BJ (cell line): ENCODE results near the gene ZNF683. TPM values are rescaled to one million over a fixed set of nuclear protein-coding genes. Genes with fewer than 3 reads are reported as not detected.

ENCODE experiments used
- CTCF ChIA-PET: fragments of 350-600 bp; formaldehyde crosslinking; extraction: SDS; loops from one replicate; lab custom pipeline; 2021; ENCODE audit warnings: antibody characterized with exemption, inconsistent platforms; lab: Yijun Ruan, JAX
- POLR2A ChIA-PET: fragments of 300-600 bp; sonication (Branson Sonifier 250); formaldehyde crosslinking; extraction: SDS; loops from one replicate; lab custom pipeline; 2021; ENCODE audit warnings: antibody characterized with exemption; lab: Charles Lee
- DNase-seq: peaks from one replicate; pipeline ENCODE4 v3.0.0-alpha.2; 2011; ENCODE audit warnings: low read depth
- H3K27me3 ChIP-seq: 2 replicates; pipeline ENCODE4 v1.6.0; 2011; ENCODE audit warnings: low read length; ENCODE audit not compliant: control insufficient read depth, insufficient read depth
- H3K36me3 ChIP-seq: 2 replicates; pipeline ENCODE4 v1.5.1; 2011; ENCODE audit warnings: low read length; ENCODE audit not compliant: control insufficient read depth, insufficient read depth
- H3K4me3 ChIP-seq: 2 replicates; pipeline ENCODE4 v1.5.1; 2011; ENCODE audit warnings: low read depth, mild to moderate bottlenecking, control low read depth, low read length
- polyA plus RNA-seq: library from polyadenylated mRNA; depleted of rRNA; stranded (reverse); fragments of >200 nt; gene quantifications from 2 replicates; pipeline ENCODE4 v1.2.3, GENCODE V29; 2011
- TF ChIP-seq, protein P1 (sequence below): IDR thresholded peaks from 2 replicates; pipeline ENCODE4 v1.5.1; 2011; ENCODE audit warnings: low read depth, mild to moderate bottlenecking, control low read depth, inconsistent platforms, low read length, moderate library complexity; ENCODE audit not compliant: insufficient read depth

The ZNF683 gene
- polyA plus RNA-seq, 1 experiment: not detected

DNA sequence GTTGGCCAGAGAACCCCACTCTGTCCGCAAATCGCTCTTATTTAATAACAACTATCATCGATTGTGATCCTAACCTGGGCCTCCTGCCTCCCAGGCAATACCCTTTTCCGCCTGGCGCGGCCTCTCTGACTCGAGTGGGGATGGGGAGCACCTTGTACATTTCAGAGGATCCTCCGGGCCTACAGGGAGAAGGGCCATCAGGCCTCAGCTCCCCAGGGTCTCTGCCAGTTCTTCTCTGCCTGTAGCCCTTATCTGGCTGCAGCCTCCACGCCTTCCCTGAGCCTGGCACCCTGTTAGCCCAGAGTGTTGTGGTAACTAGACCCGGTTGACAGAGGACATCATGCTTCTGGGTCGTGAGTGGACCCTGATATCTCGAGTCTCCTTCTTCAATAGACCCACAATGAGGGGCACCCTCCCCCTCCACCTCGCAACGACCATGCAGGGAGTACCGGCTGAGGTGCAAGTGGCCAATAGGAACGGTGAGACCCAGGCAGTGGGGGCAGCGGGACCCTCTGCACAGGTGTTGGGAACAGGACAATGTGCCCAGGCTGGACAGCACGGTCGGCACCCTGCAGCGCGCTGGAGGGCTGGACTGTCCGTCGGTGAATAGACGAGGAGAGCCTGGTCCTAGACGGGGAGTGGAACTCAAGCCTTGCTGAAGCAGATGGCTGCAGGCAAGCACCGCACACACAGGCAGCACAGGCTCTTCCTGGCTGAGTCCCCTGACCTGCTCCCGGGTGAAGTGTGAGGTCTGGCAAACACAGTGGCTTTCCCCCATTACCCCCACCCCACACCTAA is 11.5 kb downstream of the ZNF683 start:
- CTCF ChIA-PET: interaction anchor here (1.3 to 5.3 kb wide), 6 partner anchors 10 to 191 kb away, joined by 5 to 78 read pairs (median 8); partner anchors contain the start of genes CEP85 and ZNF593
- POLR2A ChIA-PET: interaction anchor here (0.6 kb wide), 1 partner anchor 78 kb away, joined by 3 read pairs; no protein-coding TSS in a partner anchor
- peaks cover 26% of the 10 kb centered on the region for H3K27me3 ChIP-seq
- TF ChIP-seq, protein P1, sequence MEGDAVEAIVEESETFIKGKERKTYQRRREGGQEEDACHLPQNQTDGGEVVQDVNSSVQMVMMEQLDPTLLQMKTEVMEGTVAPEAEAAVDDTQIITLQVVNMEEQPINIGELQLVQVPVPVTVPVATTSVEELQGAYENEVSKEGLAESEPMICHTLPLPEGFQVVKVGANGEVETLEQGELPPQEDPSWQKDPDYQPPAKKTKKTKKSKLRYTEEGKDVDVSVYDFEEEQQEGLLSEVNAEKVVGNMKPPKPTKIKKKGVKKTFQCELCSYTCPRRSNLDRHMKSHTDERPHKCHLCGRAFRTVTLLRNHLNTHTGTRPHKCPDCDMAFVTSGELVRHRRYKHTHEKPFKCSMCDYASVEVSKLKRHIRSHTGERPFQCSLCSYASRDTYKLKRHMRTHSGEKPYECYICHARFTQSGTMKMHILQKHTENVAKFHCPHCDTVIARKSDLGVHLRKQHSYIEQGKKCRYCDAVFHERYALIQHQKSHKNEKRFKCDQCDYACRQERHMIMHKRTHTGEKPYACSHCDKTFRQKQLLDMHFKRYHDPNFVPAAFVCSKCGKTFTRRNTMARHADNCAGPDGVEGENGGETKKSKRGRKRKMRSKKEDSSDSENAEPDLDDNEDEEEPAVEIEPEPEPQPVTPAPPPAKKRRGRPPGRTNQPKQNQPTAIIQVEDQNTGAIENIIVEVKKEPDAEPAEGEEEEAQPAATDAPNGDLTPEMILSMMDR: no peak
- H3K36me3 ChIP-seq: no peaks in the 10 kb centered on the region
- H3K4me3 ChIP-seq: no peak overlapping the region
- DNase-seq: no peak

DNA sequence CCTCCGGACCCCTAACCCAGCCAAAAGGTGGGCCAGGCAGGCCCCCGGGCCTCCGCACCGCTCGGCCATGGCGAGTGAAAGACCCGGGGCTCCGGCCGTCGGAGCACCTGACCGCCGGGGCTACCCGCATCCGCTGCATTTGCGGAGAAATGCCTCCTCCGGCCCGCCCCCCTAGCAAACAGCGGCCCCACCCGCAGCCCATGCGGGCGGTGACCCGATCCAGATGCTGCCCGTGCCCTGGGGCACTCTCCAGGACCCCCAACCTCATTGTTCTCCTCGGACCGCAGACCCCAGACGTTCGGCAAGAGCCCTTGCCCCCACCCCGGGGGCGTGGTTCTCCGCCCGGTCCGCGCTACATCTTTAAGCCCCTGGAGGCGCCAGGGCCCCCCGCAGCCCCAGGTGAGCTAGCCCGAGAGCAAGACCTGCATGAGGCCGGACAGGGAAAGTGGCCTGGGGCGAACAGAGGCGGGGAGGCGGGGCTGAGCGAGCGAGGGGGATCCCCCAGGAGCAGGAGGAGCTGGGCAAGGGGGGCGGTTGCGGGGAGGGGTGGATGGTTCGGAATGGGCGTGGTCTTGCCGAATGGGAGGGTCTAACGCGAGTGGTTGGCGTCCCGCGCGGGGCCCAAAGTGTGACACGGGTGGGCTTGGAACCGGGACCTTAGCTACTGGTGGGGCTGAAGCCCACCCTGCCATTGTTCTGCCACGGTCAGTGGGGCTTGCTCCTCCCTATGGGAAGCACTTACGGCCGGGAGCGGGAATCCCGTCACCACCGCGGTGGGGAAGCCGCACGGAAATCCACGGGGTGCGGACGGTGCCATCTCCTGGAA is 12.4 kb downstream of the ZNF683 start:
- DNase-seq: no peak
- TF ChIP-seq, protein P1: no peak
- ChIA-PET POLR2A (no interaction called here), CTCF (interaction anchor here (2.1 to 5.3 kb wide), 3 partner anchors 9 to 84 kb away, joined by 5 to 28 read pairs (median 7); no protein-coding TSS in a partner anchor)
- H3K4me3 ChIP-seq: peak overlapping the region; percentile 19; the same call in 1 of the 2 replicates
- no peaks in the 10 kb centered on the region for H3K36me3 ChIP-seq
- H3K27me3 ChIP-seq: peaks cover 27% of the 10 kb centered on the region

DNA sequence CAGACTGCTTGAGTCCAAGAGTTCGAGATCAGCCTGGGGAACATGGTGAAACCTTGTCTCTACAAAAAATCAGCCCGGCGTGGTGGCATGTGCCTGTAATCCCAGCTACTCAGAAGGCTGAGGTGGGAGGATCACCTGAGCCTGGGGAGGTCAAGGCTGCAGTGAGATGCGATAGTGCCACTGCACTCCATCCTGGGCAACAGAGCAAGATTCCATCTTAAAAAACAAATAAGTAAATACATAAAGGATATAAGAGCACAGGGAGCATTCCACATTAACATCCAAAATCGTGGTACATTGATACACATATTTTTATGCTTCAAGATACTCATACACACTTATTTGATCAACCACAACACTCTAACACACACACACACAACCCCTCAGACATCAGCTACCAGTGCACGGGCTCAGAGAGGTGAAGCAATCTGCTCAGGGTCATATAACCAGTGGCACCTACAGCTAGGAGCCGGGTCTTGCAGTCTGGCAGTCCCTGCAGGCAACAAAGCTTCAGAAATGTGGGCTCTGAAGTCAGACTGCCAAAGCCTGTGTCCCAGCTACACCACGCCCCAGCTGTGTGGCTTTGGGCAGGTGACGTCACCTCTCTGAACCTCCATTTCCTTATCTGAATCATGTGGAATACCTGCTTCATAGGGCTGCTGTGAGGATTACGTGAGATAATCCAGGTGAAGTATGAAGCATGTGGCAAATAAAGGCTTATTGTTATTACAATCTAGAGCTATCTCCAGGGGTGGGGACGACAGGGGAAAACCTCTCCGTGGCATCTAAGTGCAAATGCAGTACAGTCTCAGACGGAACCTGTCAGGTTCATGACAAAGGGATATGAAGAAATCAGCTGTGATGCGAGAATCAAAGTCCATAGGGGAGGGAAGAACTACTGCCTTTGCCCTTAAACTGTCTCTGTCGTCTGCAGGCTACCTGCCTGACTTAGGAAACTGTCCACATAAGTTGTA is 13.9 kb downstream of the ZNF683 start:
- POLR2A ChIA-PET: no interaction called here
- H3K4me3 ChIP-seq: no peak overlapping the region
- no peak for DNase-seq
- TF ChIP-seq, protein P1: no peak
- H3K27me3 ChIP-seq: peaks cover 25% of the 10 kb centered on the region
- CTCF ChIA-PET: interaction anchor here (0.5 to 2.3 kb wide), 3 partner anchors 37 to 111 kb away, joined by 3 to 9 read pairs (median 3); no protein-coding TSS in a partner anchor
- no peaks in the 10 kb centered on the region for H3K36me3 ChIP-seq

DNA sequence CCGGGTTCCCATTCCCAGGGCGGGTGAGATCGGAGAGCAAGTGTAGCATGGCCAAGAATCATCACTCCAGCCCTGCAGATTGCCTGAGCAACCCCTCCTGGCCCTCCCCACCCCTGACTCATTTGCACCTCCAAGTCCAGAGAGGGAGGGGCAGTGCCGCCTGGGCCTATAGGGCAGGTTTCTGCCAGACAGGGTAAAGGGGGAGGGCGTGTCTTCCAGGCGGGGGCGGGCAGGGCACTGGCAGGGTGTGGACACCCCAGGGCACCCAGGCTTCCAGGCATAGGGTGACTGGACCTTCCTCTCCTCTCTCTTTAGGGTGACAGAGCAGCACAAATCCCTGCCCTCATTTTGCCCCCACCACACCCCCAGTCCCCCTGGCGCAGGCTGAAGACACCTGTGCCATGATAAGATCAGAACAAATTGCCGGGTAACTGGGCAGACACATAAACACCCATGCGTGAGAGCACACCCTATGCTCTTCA is 15.4 kb downstream of the ZNF683 start:
- peaks cover 22% of the 10 kb centered on the region for H3K27me3 ChIP-seq
- CTCF ChIA-PET: interaction anchor here (1.3 to 2.3 kb wide), 2 partner anchors 36 to 72 kb away, joined by 3 to 9 read pairs; no protein-coding TSS in a partner anchor

More for the DNA sequence above, 15.4 kb downstream of the ZNF683 start:
- POLR2A ChIA-PET: no interaction called here
- TF ChIP-seq, protein P1: no peak
- no peak for DNase-seq
- H3K36me3 ChIP-seq: no peaks in the 10 kb centered on the region
- no peak overlapping the region for H3K4me3 ChIP-seq
